ENCODE measurements around the gene SUGCT.
"Not testable (repeated sequence)": the region's sequence is repeated elsewhere in the genome, so short reads cannot be mapped to it uniquely, and the experiment has no call there.

Gene SUGCT

GRCh38 chr7:40268810-40269209 lies 134.0 kb downstream of the SUGCT start:
- DNase-seq, result not testable (repeated sequence)

- no peak for DNase-seq
Measured at GRCh38 chr7:40276061-40276460, 141.3 kb downstream of the SUGCT start.

GRCh38 chr7:40279991-40280390 lies 145.2 kb downstream of the SUGCT start:
- DNase-seq, result no peak

- DNase-seq, result no peak
Measured at GRCh38 chr7:40282858-40283257, 148.1 kb downstream of the SUGCT start.

GRCh38 chr7:40283391-40283790 lies 148.6 kb downstream of the SUGCT start:
- DNase-seq, result no peak

- no peak for DNase-seq
Measured at GRCh38 chr7:40288827-40289226, 154.0 kb downstream of the SUGCT start.

- no peak for DNase-seq
Measured at GRCh38 chr7:40297741-40298311, 163.0 kb downstream of the SUGCT start.

GRCh38 chr7:40298421-40298820 lies 163.6 kb downstream of the SUGCT start:
- no peak for DNase-seq

GRCh38 chr7:40299097-40299496 lies 164.3 kb downstream of the SUGCT start:
- DNase-seq, result no peak

GRCh38 chr7:40300146-40300670 lies 165.4 kb downstream of the SUGCT start:
- DNase-seq, result no peak

GRCh38 chr7:40301486-40302068 lies 166.8 kb downstream of the SUGCT start:
- DNase-seq, result no peak

- no peak for DNase-seq
Measured at GRCh38 chr7:40303996-40304395, 169.2 kb downstream of the SUGCT start.

- DNase-seq, result no peak
Measured at GRCh38 chr7:40305229-40305628, 170.4 kb downstream of the SUGCT start.

- no peak for DNase-seq
Measured at GRCh38 chr7:40306025-40306424, 171.2 kb downstream of the SUGCT start.

- DNase-seq, result no peak
Measured at GRCh38 chr7:40306596-40306995, 171.8 kb downstream of the SUGCT start.

GRCh38 chr7:40310258-40310657 lies 175.5 kb downstream of the SUGCT start:
- no peak for DNase-seq

- no peak for DNase-seq
Measured at GRCh38 chr7:40311307-40311706, 176.5 kb downstream of the SUGCT start.

- no peak for DNase-seq
Measured at GRCh38 chr7:40315277-40315676, 180.5 kb downstream of the SUGCT start.

GRCh38 chr7:40316176-40316575 lies 181.4 kb downstream of the SUGCT start:
- DNase-seq, result no peak

GRCh38 chr7:40324914-40325313 lies 190.1 kb downstream of the SUGCT start:
- DNase-seq, result no peak

- DNase-seq, result no peak
Measured at GRCh38 chr7:40327113-40327512, 192.3 kb downstream of the SUGCT start.

GRCh38 chr7:40327873-40328272 lies 193.1 kb downstream of the SUGCT start:
- no peak for DNase-seq

GRCh38 chr7:40329601-40330153 lies 194.9 kb downstream of the SUGCT start:
- DNase-seq, result no peak

- DNase-seq, result no peak
Measured at GRCh38 chr7:40330408-40330807, 195.6 kb downstream of the SUGCT start.

- DNase-seq, result no peak
Measured at GRCh38 chr7:40331915-40332314, 197.1 kb downstream of the SUGCT start.
